GM12874 (cell line): ENCODE measurements around the gene KRR1.
A peak's percentile ranks its signal among the peaks of the same experiment; 100 is the strongest.

Experiments
- TF ChIP-seq, protein P1 (sequence below): IDR thresholded peaks from 2 replicates; pipeline ENCODE4 v1.5.1; 2011; ENCODE audit warnings: low read depth, mild to moderate bottlenecking, control low read depth, low read length, moderate library complexity; ENCODE audit not compliant: insufficient read depth

The KRR1 gene

DNA sequence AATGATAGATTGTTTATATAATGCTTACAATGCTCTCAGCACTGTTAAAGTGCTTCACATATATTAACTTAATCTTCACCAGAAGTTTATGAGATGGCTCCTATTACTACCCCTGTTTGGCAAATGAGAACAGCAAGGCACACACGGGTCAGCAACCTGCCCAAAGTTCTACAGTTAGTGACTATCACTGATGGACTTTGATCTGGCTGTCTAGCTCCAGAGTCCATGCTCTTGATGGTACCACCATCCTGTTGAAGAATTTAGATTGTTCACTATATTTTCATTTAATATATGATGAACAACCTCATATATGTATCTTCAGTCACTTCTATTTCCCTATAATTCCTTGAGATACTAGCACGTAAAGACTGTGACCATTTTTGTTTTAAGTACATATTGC is 20.2 kb downstream of the KRR1 start:
- TF ChIP-seq, protein P1, sequence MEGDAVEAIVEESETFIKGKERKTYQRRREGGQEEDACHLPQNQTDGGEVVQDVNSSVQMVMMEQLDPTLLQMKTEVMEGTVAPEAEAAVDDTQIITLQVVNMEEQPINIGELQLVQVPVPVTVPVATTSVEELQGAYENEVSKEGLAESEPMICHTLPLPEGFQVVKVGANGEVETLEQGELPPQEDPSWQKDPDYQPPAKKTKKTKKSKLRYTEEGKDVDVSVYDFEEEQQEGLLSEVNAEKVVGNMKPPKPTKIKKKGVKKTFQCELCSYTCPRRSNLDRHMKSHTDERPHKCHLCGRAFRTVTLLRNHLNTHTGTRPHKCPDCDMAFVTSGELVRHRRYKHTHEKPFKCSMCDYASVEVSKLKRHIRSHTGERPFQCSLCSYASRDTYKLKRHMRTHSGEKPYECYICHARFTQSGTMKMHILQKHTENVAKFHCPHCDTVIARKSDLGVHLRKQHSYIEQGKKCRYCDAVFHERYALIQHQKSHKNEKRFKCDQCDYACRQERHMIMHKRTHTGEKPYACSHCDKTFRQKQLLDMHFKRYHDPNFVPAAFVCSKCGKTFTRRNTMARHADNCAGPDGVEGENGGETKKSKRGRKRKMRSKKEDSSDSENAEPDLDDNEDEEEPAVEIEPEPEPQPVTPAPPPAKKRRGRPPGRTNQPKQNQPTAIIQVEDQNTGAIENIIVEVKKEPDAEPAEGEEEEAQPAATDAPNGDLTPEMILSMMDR = no peak

DNA sequence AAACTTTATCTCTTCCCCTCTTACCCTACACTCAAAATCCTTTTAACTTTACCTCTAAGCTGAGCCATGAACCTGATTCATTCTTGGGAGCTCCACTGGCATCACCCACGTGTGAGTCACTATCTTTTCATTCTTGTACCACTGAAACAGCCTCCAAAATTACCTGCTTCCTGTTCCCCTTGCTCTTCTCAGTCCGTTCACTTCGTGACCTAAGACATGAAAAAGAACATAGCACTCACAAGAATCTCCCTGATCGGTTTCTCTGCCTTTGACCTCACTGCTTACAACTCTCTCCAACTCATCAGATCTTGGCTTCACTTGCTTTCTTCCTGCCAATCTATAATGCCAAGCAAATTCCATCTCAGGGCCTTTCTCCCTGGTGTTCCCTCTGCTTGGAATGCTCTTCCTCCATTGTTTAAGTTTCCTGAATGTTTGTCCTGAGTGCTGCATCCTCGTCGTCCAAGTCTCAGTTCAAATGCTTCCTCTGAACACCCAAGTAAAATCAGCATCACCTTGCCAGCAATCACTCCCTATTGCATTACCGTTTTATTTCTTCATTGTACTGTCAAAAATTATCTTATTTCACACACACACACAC is 21.7 kb downstream of the KRR1 start:
- TF ChIP-seq, protein P1 = no peak

DNA sequence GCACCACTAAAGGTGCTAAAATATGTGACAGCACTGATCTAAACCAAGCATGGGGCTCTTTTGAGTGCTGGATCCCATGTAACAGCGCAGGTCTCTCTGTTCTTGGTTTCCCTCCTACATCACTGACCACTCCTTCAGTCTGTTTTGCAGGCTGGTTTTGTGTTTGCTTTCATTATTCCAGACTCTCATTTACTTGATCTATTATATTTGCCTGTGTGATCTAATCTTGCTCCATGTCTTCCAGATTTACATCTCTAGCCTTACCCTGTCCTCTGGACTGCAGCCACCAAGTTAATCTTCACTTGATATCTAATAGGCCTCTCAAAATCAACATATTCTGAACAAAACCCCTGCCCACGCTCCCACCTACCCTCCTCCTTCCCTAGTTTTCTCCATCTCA is 22.2 kb downstream of the KRR1 start:
- TF ChIP-seq, protein P1 = no peak

DNA sequence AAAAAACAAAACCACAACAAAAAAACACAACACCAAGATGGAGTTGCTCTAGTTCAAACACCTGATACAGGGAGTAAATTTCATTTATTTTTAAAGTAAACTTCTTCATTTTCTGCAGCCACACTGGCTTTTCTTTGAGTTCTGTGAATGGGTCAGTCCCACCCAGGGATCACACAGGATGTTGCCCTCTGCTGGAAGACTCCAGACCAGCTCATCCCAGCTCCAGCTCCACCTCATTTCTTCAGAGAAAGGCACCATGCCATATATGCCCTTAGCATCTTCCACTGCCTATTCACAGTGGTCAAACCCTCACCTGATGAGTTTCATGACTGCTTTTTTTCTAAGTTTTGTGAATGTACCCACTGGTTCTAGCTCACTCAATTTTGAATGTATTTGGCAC is 22.9 kb downstream of the KRR1 start:
- TF ChIP-seq, protein P1 = peak; percentile 25; the same call in 1 of the 2 replicates

DNA sequence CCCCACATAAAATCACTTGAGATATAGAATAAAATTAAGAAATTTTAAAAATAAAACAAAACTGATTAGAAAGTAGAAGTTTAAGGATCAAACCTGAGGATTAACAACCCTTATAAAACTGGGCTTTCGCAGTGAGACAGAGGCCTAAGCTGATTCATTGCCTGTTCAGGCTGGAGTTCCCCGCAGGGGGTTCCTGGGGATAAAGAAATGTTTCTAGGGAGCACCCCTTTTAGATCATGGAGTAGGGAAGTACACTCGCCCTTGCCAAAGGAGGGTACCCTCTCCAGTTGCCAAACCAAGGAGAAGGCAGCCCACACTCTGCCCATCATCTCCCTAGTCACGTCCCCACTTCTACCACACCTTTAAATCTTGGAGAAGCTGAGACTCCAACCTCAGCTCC is 24.1 kb downstream of the KRR1 start:
- TF ChIP-seq, protein P1 = no peak

DNA sequence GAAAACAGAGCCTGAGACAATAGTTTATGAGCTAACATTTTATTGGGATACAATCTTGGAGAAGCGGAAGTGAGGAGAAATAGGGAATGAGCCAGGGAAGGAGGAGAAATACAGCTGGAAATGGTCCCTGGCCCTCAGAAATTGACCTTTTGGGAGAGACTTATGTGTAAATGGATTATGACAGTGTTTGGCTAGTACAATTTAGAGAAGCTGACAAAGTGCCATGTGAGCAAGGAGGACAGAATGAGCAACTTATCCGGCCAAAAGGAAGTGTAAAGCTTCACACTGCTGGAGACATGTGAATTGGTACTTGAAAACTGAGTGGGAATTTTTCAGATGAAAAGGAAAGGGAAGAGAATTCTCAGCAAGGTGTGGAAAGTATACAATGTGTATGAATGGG is 28.0 kb downstream of the KRR1 start:
- TF ChIP-seq, protein P1 = no peak

DNA sequence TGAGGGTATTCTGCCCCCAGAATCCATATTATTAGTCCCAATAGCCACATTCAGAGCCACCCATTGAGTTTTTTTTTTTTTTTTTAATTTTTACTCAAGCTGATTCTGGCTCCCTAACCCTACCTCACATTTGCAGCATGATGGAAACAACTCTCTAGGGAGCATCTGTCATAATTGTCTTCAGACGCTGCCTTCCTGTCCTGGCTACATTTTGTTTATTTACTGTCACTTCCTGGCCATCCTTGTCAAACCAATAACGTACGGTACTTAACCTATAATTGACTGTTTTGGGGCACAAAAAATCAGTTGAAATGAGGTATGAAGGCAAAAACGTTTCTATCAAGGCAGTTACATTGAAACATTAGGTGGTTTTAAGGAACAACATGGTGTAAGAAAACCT is 28.8 kb downstream of the KRR1 start:
- TF ChIP-seq, protein P1 = no peak
